COR-L47 (cell line): ENCODE data around the gene ODAD4.

Experiments used
- DNase-seq: peaks from one replicate; lab custom pipeline; 2025; lab: John Stamatoyannopoulos, UW

The ODAD4 gene

GRCh38 chr17:41930009-41930832 lies at the start of gene ODAD4:
Gene ODAD4 (plus strand): TSS chr17:41930617. CDS start chr17:41930724, 107 bp downstream.
- DNase-seq = peak; percentile 96

- DNase-seq = no peak
Measured at GRCh38 chr17:41882756-41883155, 47.7 kb upstream of the ODAD4 start.

- no peak for DNase-seq
Measured at GRCh38 chr17:41885733-41886132, 44.7 kb upstream of the ODAD4 start.

GRCh38 chr17:41888332-41888965 lies 42.0 kb upstream of the ODAD4 start:
- DNase-seq = no peak

- DNase-seq = no peak
Measured at GRCh38 chr17:41891135-41892020, 39.0 kb upstream of the ODAD4 start.

GRCh38 chr17:41892021-41892376 lies 38.4 kb upstream of the ODAD4 start:
- DNase-seq = no peak

GRCh38 chr17:41893384-41893783 lies 37.0 kb upstream of the ODAD4 start:
- no peak for DNase-seq

GRCh38 chr17:41894791-41895331 lies 35.6 kb upstream of the ODAD4 start:
- DNase-seq = no peak

- DNase-seq = no peak
Measured at GRCh38 chr17:41895617-41896016, 34.8 kb upstream of the ODAD4 start.

GRCh38 chr17:41896726-41897125 lies 33.7 kb upstream of the ODAD4 start:
- DNase-seq = no peak

- DNase-seq = no peak
Measured at GRCh38 chr17:41901646-41902045, 28.8 kb upstream of the ODAD4 start.

- DNase-seq = no peak
Measured at GRCh38 chr17:41904242-41904841, 26.1 kb upstream of the ODAD4 start.

- no peak for DNase-seq
Measured at GRCh38 chr17:41905172-41905571, 25.2 kb upstream of the ODAD4 start.

- no peak for DNase-seq
Measured at GRCh38 chr17:41906465-41907184, 23.8 kb upstream of the ODAD4 start.

GRCh38 chr17:41907185-41907556 lies 23.2 kb upstream of the ODAD4 start:
- no peak for DNase-seq

- no peak for DNase-seq
Measured at GRCh38 chr17:41907633-41908539, 22.5 kb upstream of the ODAD4 start.

- DNase-seq = no peak
Measured at GRCh38 chr17:41909088-41909487, 21.3 kb upstream of the ODAD4 start.

GRCh38 chr17:41910701-41911391 lies 19.6 kb upstream of the ODAD4 start:
- no peak for DNase-seq

- DNase-seq = no peak
Measured at GRCh38 chr17:41912925-41913324, 17.5 kb upstream of the ODAD4 start.

GRCh38 chr17:41913798-41914197 lies 16.6 kb upstream of the ODAD4 start:
- DNase-seq = no peak
